CD4-positive, CD25-positive, alpha-beta regulatory T cell (primary cell): ENCODE data around the gene SPRY1. TPM values are rescaled to one million over a fixed set of nuclear protein-coding genes. Genes with fewer than 3 reads are reported as not detected.

Source experiments
- ATAC-seq, 2 donors: fragments of 150-1000 bp; cut with Tn5 transposase; one replicate each; pipeline ENCODE4 v1.10.0; 2021; ENCODE audit warnings: low read depth in 2 of 2, moderate number of reproducible peaks in 2 of 2, moderate library complexity in 1 of 2
- DNase-seq, 3 donors: peaks; one replicate each; pipeline versions ENCODE4 v3.0.0 to v3.0.0-alpha.2; 2012 to 2022; ENCODE audit warnings: mixed read lengths in 1 of 3
- H3K27ac ChIP-seq: one replicate; pipeline ENCODE4 v1.7.0; 2013; ENCODE audit warnings: mild to moderate bottlenecking, low read length; ENCODE audit not compliant: insufficient read depth, poor library complexity, severe bottlenecking
- H3K27me3 ChIP-seq: one replicate; pipeline ENCODE4 v1.7.0; 2013; ENCODE audit warnings: low read length; ENCODE audit not compliant: control insufficient read depth, insufficient read depth
- H3K36me3 ChIP-seq: one replicate; pipeline ENCODE4 v1.7.0; 2013; ENCODE audit warnings: mild to moderate bottlenecking, low read length, moderate library complexity; ENCODE audit not compliant: control insufficient read depth, insufficient read depth
- H3K4me1 ChIP-seq: 2 replicates; pipeline ENCODE4 v1.7.0; 2013; ENCODE audit warnings: mild to moderate bottlenecking, low read length; ENCODE audit not compliant: insufficient read depth, control insufficient read depth, poor library complexity, severe bottlenecking
- H3K4me3 ChIP-seq: one replicate; pipeline ENCODE4 v1.7.0; 2013; ENCODE audit warnings: low read depth, mild to moderate bottlenecking, low read length, moderate library complexity
- H3K9me3 ChIP-seq, 2 experiments: 1 replicate in 1 of 2; 2 replicates in 1 of 2; pipeline ENCODE4 v1.7.0; 2013; ENCODE audit warnings: low read length in 2 of 2, mild to moderate bottlenecking in 1 of 2, moderate library complexity in 1 of 2; ENCODE audit not compliant: control insufficient read depth in 2 of 2
- H3K27ac Mint-ChIP-seq, 3 donors: one replicate each; pipeline ENCODE4 v1.8.0; 2020 to 2022; ENCODE audit warnings: mild to moderate bottlenecking in 3 of 3, mixed read lengths in 3 of 3, moderate library complexity in 2 of 3
- H3K27me3 Mint-ChIP-seq: one replicate; pipeline ENCODE4 v1.8.0; 2022; ENCODE audit warnings: mild to moderate bottlenecking, mixed read lengths
- H3K36me3 Mint-ChIP-seq: one replicate; pipeline ENCODE4 v1.8.0; 2020; ENCODE audit warnings: mixed read lengths
- H3K4me1 Mint-ChIP-seq, 4 donors: one replicate each; pipeline ENCODE4 v1.8.0; 2020 to 2022; ENCODE audit warnings: mixed read lengths in 4 of 4, mild to moderate bottlenecking in 1 of 4
- H3K4me3 Mint-ChIP-seq, 4 donors: one replicate each; pipeline ENCODE4 v1.8.0; 2020 to 2022; ENCODE audit warnings: mild to moderate bottlenecking in 4 of 4, mixed read lengths in 4 of 4, moderate library complexity in 3 of 4
- H3K9me3 Mint-ChIP-seq, 7 donors: one replicate each; pipeline ENCODE4 v1.8.0; 2020 to 2022; ENCODE audit warnings: mixed read lengths in 7 of 7, mild to moderate bottlenecking in 3 of 7, moderate library complexity in 2 of 7
- polyA plus RNA-seq, 4 donors: library from polyadenylated mRNA; unstranded; fragments of 300-500 nt; fragmentation: Illumina TruSeq; gene quantifications; one replicate each; pipeline ENCODE4 v1.2.3, GENCODE V29; 2021
- total RNA-seq: library from RNA; stranded (reverse); gene quantifications from one replicate; pipeline ENCODE4 v1.2.3, GENCODE V29; 2022

SPRY1 gene
- total and polyA plus RNA-seq, 5 donors from 2014 or later = 2.0 to 6.4 (median 4.4) TPM

- DNase-seq (no peak), ATAC-seq (no peak)
- H3K4me1 ChIP-seq = no peaks in the 10 kb centered on the region
- peaks cover 0 to 7% (median 3%) of the 10 kb centered on the region in 4 donors for H3K4me1 Mint-ChIP-seq
- no peaks in the 10 kb centered on the region for H3K9me3 Mint-ChIP-seq
- no peaks in the 10 kb centered on the region for H3K36me3 Mint-ChIP-seq
- H3K4me3 Mint-ChIP-seq = no peak overlapping the region
- H3K27me3 ChIP-seq = no peaks in the 10 kb centered on the region
- no peak overlapping the region for H3K27ac ChIP-seq
- H3K4me3 ChIP-seq = no peak overlapping the region
- peaks cover 5% of the 10 kb centered on the region for H3K27me3 Mint-ChIP-seq
- no peaks in the 10 kb centered on the region for H3K36me3 ChIP-seq
- H3K27ac Mint-ChIP-seq = no peak overlapping the region
- no peaks in the 10 kb centered on the region for H3K9me3 ChIP-seq
Measured at GRCh38 chr4:123450393-123450792, 53.8 kb downstream of the SPRY1 start.

- H3K4me3 ChIP-seq = no peak overlapping the region
- H3K9me3 ChIP-seq = no peaks in the 10 kb centered on the region
- no peaks in the 10 kb centered on the region for H3K27me3 ChIP-seq
- no peak for DNase-seq
- H3K4me1 ChIP-seq = no peaks in the 10 kb centered on the region
- ATAC-seq = no peak
- Mint-ChIP-seq H3K4me1 (peaks cover 0 to 7% (median 3%) of the 10 kb centered on the region in 4 donors), H3K9me3 (no peaks in the 10 kb centered on the region), H3K27ac (no peak overlapping the region), H3K27me3 (peaks cover 11% of the 10 kb centered on the region), H3K4me3 (no peak overlapping the region), H3K36me3 (no peaks in the 10 kb centered on the region)
- no peaks in the 10 kb centered on the region for H3K36me3 ChIP-seq
- no peak overlapping the region for H3K27ac ChIP-seq
Measured at GRCh38 chr4:123452616-123453015, 56.0 kb downstream of the SPRY1 start.

- no peak overlapping the region for H3K27ac Mint-ChIP-seq
- no peaks in the 10 kb centered on the region for H3K4me1 ChIP-seq
- no peak overlapping the region for H3K4me3 Mint-ChIP-seq
- ATAC-seq = no peak
- no peak for DNase-seq
- no peaks in the 10 kb centered on the region for H3K36me3 ChIP-seq
- no peak overlapping the region for H3K4me3 ChIP-seq
- H3K27me3 ChIP-seq = no peaks in the 10 kb centered on the region
- H3K9me3 Mint-ChIP-seq = no peaks in the 10 kb centered on the region
- no peaks in the 10 kb centered on the region for H3K36me3 Mint-ChIP-seq
- H3K4me1 Mint-ChIP-seq = peaks cover 0 to 7% (median 3%) of the 10 kb centered on the region in 4 donors
- H3K27ac ChIP-seq = no peak overlapping the region
- no peaks in the 10 kb centered on the region for H3K9me3 ChIP-seq
- peaks cover 11% of the 10 kb centered on the region for H3K27me3 Mint-ChIP-seq
Measured at GRCh38 chr4:123453061-123453680, 56.6 kb downstream of the SPRY1 start.
